HepG2 (cell line): ENCODE measurements around the gene RAPH1. TPM values are rescaled to one million over a fixed set of nuclear protein-coding genes. Genes with fewer than 3 reads are reported as not detected.

Experiments
- BORCS8-MEF2B ChIP-seq: sonication (generic); formaldehyde crosslinking; IDR thresholded peaks from 2 replicates; pipeline ENCODE4 v1.8.0; 2022; ENCODE audit warnings: mild to moderate bottlenecking, missing genetic modification reagents
- EEA1 ChIP-seq: sonication (generic); formaldehyde crosslinking; IDR thresholded peaks from 2 replicates; pipeline ENCODE4 v1.5.1; 2020; ENCODE audit warnings: mild to moderate bottlenecking, missing genetic modification reagents, borderline replicate concordance
- HDAC1 ChIP-seq: sonication (generic); formaldehyde crosslinking; IDR thresholded peaks from 2 replicates; pipeline ENCODE4 v1.5.1; 2020; ENCODE audit warnings: mild to moderate bottlenecking, missing genetic modification reagents
- HIVEP1 ChIP-seq: sonication (generic); formaldehyde crosslinking; IDR thresholded peaks from 2 replicates; pipeline ENCODE4 v1.4.0; 2020; ENCODE audit warnings: mild to moderate bottlenecking, missing genetic modification reagents
- IKZF5 ChIP-seq: IDR thresholded peaks from 2 replicates; pipeline ENCODE4 v1.6.1; 2018; ENCODE audit warnings: missing genetic modification reagents, mild to moderate bottlenecking, missing compliant biosample characterization
- LRRFIP1 ChIP-seq: sonication (generic); formaldehyde crosslinking; conservative IDR thresholded peaks from 2 replicates; pipeline ENCODE4 v1.4.0; 2020; ENCODE audit warnings: missing genetic modification reagents
- NR1H2 ChIP-seq: sonication (generic); formaldehyde crosslinking; IDR thresholded peaks from 2 replicates; pipeline ENCODE4 v1.8.1; 2022; ENCODE audit warnings: low read depth, missing genetic modification reagents, borderline replicate concordance
- PRPF4 ChIP-seq: fragments of 200-400 bp; formaldehyde crosslinking; IDR thresholded peaks from 2 replicates; pipeline ENCODE4 v1.6.1; 2016; ENCODE audit warnings: low read length, low read depth; ENCODE audit not compliant: poor library complexity, severe bottlenecking
- RFXAP ChIP-seq: sonication (generic); formaldehyde crosslinking; IDR thresholded peaks from 2 replicates; pipeline ENCODE4 v1.4.0; 2020; ENCODE audit warnings: missing genetic modification reagents, borderline replicate concordance
- SIN3B ChIP-seq: fragments of 150-350 bp; IDR thresholded peaks from 2 replicates; pipeline ENCODE4 v1.6.1; 2014; ENCODE audit warnings: low read length
- SKIL ChIP-seq: sonication (generic); formaldehyde crosslinking; IDR thresholded peaks from 2 replicates; pipeline ENCODE4 v1.8.0; 2022; ENCODE audit warnings: missing genetic modification reagents, mild to moderate bottlenecking, moderate library complexity, borderline replicate concordance
- TFDP2 ChIP-seq: sonication (generic); formaldehyde crosslinking; IDR thresholded peaks from 2 replicates; pipeline ENCODE4 v1.4.0; 2020; ENCODE audit warnings: missing genetic modification reagents
- ZBTB39 ChIP-seq: sonication (generic); formaldehyde crosslinking; IDR thresholded peaks from 2 replicates; pipeline ENCODE4 v1.5.0; 2020; ENCODE audit warnings: missing genetic modification reagents
- ZNF230 ChIP-seq: sonication (generic); formaldehyde crosslinking; IDR thresholded peaks from 2 replicates; pipeline ENCODE4 v1.4.0; 2020; ENCODE audit warnings: mild to moderate bottlenecking, missing genetic modification reagents
- ZNF253 ChIP-seq: sonication (generic); formaldehyde crosslinking; IDR thresholded peaks from 2 replicates; pipeline ENCODE4 v1.8.0; 2022; ENCODE audit warnings: mild to moderate bottlenecking, missing genetic modification reagents, borderline replicate concordance
- ZNF280B ChIP-seq: sonication (generic); formaldehyde crosslinking; IDR thresholded peaks from 2 replicates; pipeline ENCODE4 v1.5.0; 2020; ENCODE audit warnings: missing genetic modification reagents, mild to moderate bottlenecking, borderline replicate concordance
- ZNF691 ChIP-seq: sonication (generic); formaldehyde crosslinking; IDR thresholded peaks from 2 replicates; pipeline ENCODE4 v1.4.0; 2020; ENCODE audit warnings: missing genetic modification reagents, low read depth, mild to moderate bottlenecking, borderline replicate concordance
- polyA plus RNA-seq, 8 experiments: library from polyadenylated mRNA; depleted of rRNA in 3 of 8; stranded (reverse) in 7 of 8; unstranded in 1 of 8; fragments of >200 nt; fragmentation: Illumina TruSeq in 4 of 8; extraction: Trizol in 4 of 8; gene quantifications; 2 replicates each; pipeline versions ENCODE4 v1.2.1 to v1.2.3, GENCODE V29; 2011 to 2016; ENCODE audit warnings: low read depth in 4 of 8, missing spikeins in 1 of 8, mixed read lengths in 1 of 8; ENCODE audit not compliant: insufficient read depth in 1 of 8
- total RNA-seq, 5 experiments: library from RNA; depleted of rRNA; stranded (reverse); fragments of >200 nt; fragmentation: Illumina TruSeq; extraction: Trizol; gene quantifications; 2 replicates each; pipeline ENCODE4 v1.2.3, GENCODE V29; 2016; ENCODE audit warnings: low read depth in 1 of 5

The RAPH1 gene
- total and polyA plus RNA-seq, 2 of the 13 experiments (the other 11 are each of a cell fraction or from before 2014, with no cell fraction given), result 5.3 to 6.7 TPM

- TF ChIP-seq PRPF4, result no peak
- TF ChIP-seq ZNF253, result peak; percentile 74; the same call in 1 of the 2 replicates
- TF ChIP-seq IKZF5 (CRISPR knock-in tag), result no peak
- TF ChIP-seq TFDP2, result 0 out of 2 replicates have a peak, but pooled peaks have one; percentile 3
- peak; percentile 79; the same call in 1 of the 2 replicates for TF ChIP-seq EEA1 (CRISPR knock-in tag)
- no peak for TF ChIP-seq SKIL (CRISPR knock-in tag)
- no peak for TF ChIP-seq RFXAP (CRISPR knock-in tag)
- no peak for TF ChIP-seq LRRFIP1 (CRISPR knock-in tag)
- TF ChIP-seq ZNF280B, result no peak; the same call in 1 of the 2 replicates
- no peak for TF ChIP-seq ZBTB39 (CRISPR knock-in tag)
- no peak for TF ChIP-seq NR1H2 (CRISPR knock-in tag)
- TF ChIP-seq ZNF691, result no peak
- peak; percentile 12; the same call in 1 of the 2 replicates for TF ChIP-seq BORCS8-MEF2B (CRISPR knock-in tag)
- TF ChIP-seq ZNF230, result no peak
- TF ChIP-seq HDAC1 (CRISPR knock-in tag), result peak; percentile 69
- no peak for TF ChIP-seq HIVEP1 (CRISPR knock-in tag)
- TF ChIP-seq SIN3B, result no peak
These were observed 452 bp downstream of the RAPH1 start (continued) for GRCh38 chr2:203534621-203535077.
